WTC11 (cell line): Measurements from ENCODE around the gene DSG2.

Experiments
- CTCF ChIP-seq: fragments of 200-600 bp; IDR thresholded peaks from 2 replicates; pipeline ENCODE4 v1.8.0; 2022; ENCODE audit warnings: antibody characterized with exemption
- FOXP4 ChIP-seq: sonication (generic); formaldehyde crosslinking; IDR thresholded peaks from 2 replicates; pipeline ENCODE4 v1.8.0; 2022; ENCODE audit warnings: mild to moderate bottlenecking, missing genetic modification reagents
- MAX ChIP-seq: sonication (generic); formaldehyde crosslinking; IDR thresholded peaks from 2 replicates; pipeline ENCODE4 v1.8.0; 2022; ENCODE audit warnings: mild to moderate bottlenecking, missing genetic modification reagents
- NFYB ChIP-seq: sonication (generic); formaldehyde crosslinking; conservative IDR thresholded peaks from 2 replicates; pipeline ENCODE4 v1.8.0; 2022; ENCODE audit warnings: low read depth, missing genetic modification reagents
- PREB ChIP-seq: sonication (generic); formaldehyde crosslinking; IDR thresholded peaks from 2 replicates; pipeline ENCODE4 v1.8.1; 2022; ENCODE audit warnings: mild to moderate bottlenecking, missing genetic modification reagents, moderate library complexity, borderline replicate concordance
- SP1 ChIP-seq: sonication (generic); formaldehyde crosslinking; conservative IDR thresholded peaks from 2 replicates; pipeline ENCODE4 v1.8.1; 2022; ENCODE audit warnings: missing genetic modification reagents

GRCh38 chr18:31579375-31579774 lies 81.4 kb downstream of the DSG2 start:
- TF ChIP-seq CTCF = no peak
- TF ChIP-seq PREB (CRISPR knock-in tag) = no peak
- no peak for TF ChIP-seq SP1 (CRISPR knock-in tag)
- TF ChIP-seq NFYB (CRISPR knock-in tag) = no peak
- no peak for TF ChIP-seq FOXP4 (CRISPR knock-in tag)
- no peak for TF ChIP-seq MAX (CRISPR knock-in tag)
